Measurements from ENCODE around the gene RIT1. TPM values are rescaled to one million over a fixed set of nuclear protein-coding genes. Genes with fewer than 3 reads are reported as not detected.

The RIT1 gene
- total and polyA plus RNA-seq, 7 donors = 13.1 to 23.2 (median 16.6) TPM

DNA sequence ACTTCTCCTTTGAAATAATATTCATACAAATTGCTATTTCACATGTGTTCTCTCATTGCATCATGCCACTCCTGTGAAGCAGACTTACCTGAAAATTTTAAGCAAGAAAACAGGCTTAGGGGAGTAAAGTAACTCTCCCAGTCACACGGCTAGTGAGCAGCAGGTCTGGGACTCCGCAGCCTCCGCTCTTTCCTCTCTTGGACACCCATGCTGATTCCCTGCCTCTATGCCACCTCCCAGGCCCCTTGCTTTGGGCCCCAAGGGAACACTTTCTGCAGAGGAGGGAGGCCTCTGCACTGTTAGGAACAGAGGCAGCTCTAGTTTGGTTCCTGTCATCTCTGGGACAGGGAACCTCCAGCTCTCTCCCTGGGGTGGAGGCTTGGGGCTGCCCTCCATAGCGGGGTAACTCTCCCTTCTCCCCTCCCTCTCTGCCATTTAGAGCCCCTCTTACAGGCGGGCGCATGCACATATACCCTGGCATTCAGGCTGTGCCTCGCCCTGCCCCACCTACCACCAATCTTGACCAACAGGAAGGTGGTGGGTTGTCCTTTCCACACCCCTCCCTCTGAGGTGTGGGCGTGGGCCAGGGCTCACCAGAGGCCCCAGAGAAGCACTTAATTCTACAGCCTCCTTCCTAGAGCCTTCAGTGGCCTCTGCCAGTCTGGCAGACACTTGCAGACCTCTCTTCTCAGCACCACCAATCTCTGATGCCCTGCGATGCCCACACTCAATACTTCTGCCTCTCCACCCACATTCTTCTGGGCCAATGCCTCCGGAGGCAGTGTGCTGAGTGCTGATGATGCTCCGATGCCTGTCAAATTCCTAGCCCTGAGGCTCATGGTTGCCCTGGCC is 30.1 kb upstream of the RIT1 start, which contains the start of gene RXFP4:
Gene RXFP4, plus strand, starts transcription at position 646 of the 852 bp plus-strand sequence. Its CDS starts 72 bp downstream, at position 718.
- peak in 1 of 2 donors; percentile 60 for TF ChIP-seq POLR2A (IDR thresholded peaks at IDR 0.05)
- no peak for TF ChIP-seq EP300 (IDR thresholded peaks at IDR 0.05)
- TF ChIP-seq, protein P1, sequence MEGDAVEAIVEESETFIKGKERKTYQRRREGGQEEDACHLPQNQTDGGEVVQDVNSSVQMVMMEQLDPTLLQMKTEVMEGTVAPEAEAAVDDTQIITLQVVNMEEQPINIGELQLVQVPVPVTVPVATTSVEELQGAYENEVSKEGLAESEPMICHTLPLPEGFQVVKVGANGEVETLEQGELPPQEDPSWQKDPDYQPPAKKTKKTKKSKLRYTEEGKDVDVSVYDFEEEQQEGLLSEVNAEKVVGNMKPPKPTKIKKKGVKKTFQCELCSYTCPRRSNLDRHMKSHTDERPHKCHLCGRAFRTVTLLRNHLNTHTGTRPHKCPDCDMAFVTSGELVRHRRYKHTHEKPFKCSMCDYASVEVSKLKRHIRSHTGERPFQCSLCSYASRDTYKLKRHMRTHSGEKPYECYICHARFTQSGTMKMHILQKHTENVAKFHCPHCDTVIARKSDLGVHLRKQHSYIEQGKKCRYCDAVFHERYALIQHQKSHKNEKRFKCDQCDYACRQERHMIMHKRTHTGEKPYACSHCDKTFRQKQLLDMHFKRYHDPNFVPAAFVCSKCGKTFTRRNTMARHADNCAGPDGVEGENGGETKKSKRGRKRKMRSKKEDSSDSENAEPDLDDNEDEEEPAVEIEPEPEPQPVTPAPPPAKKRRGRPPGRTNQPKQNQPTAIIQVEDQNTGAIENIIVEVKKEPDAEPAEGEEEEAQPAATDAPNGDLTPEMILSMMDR (IDR thresholded peaks at IDR 0.05) = no peak
- TF ChIP-seq POLR2AphosphoS5 (IDR thresholded peaks at IDR 0.05) = peak in 2 of 4 donors; percentile 3 to 14
- no peak for DNase-seq
- H3K36me3 ChIP-seq = no peaks in the 10 kb centered on the region
- H3K4me1 ChIP-seq = peaks cover 0 to 9% (median 6%) of the 10 kb centered on the region in 4 donors
- no peaks in the 10 kb centered on the region for H3K9me3 ChIP-seq
- intact Hi-C loops (cut with DNase I) = no loop called here
- H3K27ac ChIP-seq = peak within 1 kb of the TSS; percentile 26 to 70 (median 50)
- WGBS, 2 donors = 15 to 58% methylated on average over 11 of the region's 11 CpGs
- H3K4me3 ChIP-seq = no peak within 1 kb of the TSS
- no peaks in the 10 kb centered on the region for H3K27me3 ChIP-seq

DNA sequence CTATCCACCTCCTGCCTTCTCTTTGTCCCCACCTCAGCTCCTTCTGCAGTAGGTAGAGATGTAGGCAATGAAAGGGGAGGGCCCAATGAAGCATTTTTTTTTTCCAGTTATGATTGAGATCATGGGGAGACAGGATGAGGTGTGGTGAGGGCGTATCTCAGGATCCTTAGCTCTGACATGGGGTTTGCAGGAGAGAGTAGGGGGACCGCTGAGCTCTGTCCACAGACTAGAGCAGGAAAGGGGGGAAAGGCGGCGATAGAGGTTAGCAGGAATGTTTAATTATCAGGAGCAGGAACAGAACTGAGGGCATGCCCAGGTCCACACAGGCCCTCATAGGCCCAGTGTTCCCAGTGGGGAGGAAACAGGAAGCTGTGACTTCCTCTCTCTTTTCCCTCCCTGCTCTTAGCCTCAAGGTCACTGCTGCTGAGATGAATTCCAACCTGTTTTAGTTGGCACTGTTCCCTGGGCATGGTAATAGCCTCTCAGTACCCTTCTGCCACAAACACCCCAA is 29.4 kb upstream of the RIT1 start:
- Histone ChIP-seq H3K4me1 (peaks cover 0 to 9% (median 6%) of the 10 kb centered on the region in 4 donors), H3K27ac (peak overlapping the region; percentile 31 to 70 (median 50)), H3K9me3 (no peaks in the 10 kb centered on the region), H3K4me3 (no peak overlapping the region), H3K36me3 (no peaks in the 10 kb centered on the region), H3K27me3 (no peaks in the 10 kb centered on the region)
- WGBS, 2 donors = 15 to 41% methylated on average over 4 of the region's 4 CpGs
- no peak for DNase-seq
- intact Hi-C loops (cut with DNase I) = no loop called here
- no peak for TF ChIP-seq POLR2AphosphoS5 (IDR thresholded peaks at IDR 0.05)
- no peak for TF ChIP-seq EP300 (IDR thresholded peaks at IDR 0.05)
- no peak for TF ChIP-seq POLR2A (IDR thresholded peaks at IDR 0.05)
- TF ChIP-seq, protein P1 (IDR thresholded peaks at IDR 0.05) = no peak

DNA sequence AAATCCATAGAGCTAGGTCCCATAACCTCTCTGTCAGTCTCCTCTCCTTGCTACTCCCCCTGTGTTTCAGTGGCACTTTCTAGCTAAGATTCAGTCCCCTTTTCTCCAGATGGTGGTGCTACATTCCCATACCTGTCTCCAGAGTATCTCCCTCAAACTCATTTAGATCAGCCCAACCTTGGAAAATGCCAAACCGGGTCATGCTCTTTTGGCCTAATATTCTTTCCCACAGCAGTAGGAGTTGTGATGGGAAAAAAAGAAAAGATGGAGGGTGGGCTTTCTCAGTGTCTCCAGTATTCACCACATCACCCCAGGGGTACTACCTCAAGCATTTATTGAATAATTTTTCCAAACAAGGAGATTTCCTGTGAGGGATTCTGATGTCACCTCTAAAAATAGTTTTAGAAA is 27.1 kb upstream of the RIT1 start:
- Histone ChIP-seq H3K9me3 (no peaks in the 10 kb centered on the region), H3K4me3 (no peak overlapping the region), H3K4me1 (peaks cover 0 to 22% (median 18%) of the 10 kb centered on the region in 4 donors), H3K27me3 (no peaks in the 10 kb centered on the region), H3K27ac (peak overlapping the region in 2 of 4 donors; percentile 24 to 64), H3K36me3 (peaks cover 0 to 4% (median 0%) of the 10 kb centered on the region in 4 donors)
- no peak for DNase-seq
- no peak for TF ChIP-seq POLR2A (IDR thresholded peaks at IDR 0.05)
- no peak for TF ChIP-seq EP300 (IDR thresholded peaks at IDR 0.05)
- TF ChIP-seq POLR2AphosphoS5 (IDR thresholded peaks at IDR 0.05) = no peak
- TF ChIP-seq, protein P1 (IDR thresholded peaks at IDR 0.05) = peak; percentile 25 to 55 (median 50)
- 0% methylated on average over 1 of the region's 1 CpG for WGBS, 2 donors
- intact Hi-C loops (cut with DNase I) = loop anchor here (1.0 kb wide), 1 partner anchor 51 kb away; no protein-coding TSS in a partner anchor

DNA sequence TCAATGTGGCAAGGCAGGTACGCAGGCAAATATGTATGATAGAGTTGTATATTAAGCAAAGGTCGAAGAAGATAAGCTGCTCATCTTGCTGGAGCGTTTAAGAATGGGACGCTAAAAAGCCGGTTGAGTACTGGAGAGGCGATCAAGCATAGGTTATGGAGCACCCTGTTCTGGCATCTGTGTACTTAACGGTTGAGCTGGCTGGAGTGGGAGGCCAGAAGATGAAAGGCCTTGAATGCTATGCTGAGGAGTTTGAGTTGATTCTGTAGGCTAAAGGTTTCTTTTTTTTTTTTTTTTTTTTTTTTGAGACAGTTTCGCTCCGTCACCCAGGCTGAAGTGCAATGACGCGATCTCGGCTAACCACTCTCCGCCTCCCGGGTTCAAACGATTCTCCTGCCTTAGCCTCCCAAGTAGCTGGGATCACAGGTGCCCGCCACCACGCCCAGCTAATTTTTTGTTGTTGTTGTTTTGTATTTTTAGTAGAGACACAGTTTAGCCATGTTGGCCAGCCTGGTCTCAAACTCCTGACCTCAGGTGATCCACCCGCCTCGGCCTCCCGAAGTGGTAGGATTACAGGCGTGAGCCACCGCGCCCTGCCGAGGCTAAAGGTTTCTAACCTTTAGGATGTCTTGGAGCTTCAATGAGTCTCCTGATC is 23.9 kb upstream of the RIT1 start:
- Histone ChIP-seq H3K9me3 (no peaks in the 10 kb centered on the region), H3K27me3 (no peaks in the 10 kb centered on the region), H3K4me3 (peak overlapping the region; percentile 34 to 87 (median 80)), H3K27ac (peak overlapping the region; percentile 87 to 94 (median 89)), H3K36me3 (peaks cover 6 to 36% (median 12%) of the 10 kb centered on the region in 4 donors), H3K4me1 (peaks cover 0 to 46% (median 45%) of the 10 kb centered on the region in 4 donors)
- 65 to 81% methylated on average over 24 of the region's 24 CpGs for WGBS, 2 donors
- no peak for TF ChIP-seq POLR2AphosphoS5 (IDR thresholded peaks at IDR 0.05)
- TF ChIP-seq EP300 (IDR thresholded peaks at IDR 0.05) = no peak
- intact Hi-C loops (cut with DNase I) = loop anchor here (2.0 kb wide), 2 partner anchors 24 to 78 kb away; partner anchors contain the start of genes GON4L and RIT1
- DNase-seq = no peak

Data from sigmoid colon (tissue), 7 donors.